ENCODE measurements around the gene RIOK3.

DNA sequence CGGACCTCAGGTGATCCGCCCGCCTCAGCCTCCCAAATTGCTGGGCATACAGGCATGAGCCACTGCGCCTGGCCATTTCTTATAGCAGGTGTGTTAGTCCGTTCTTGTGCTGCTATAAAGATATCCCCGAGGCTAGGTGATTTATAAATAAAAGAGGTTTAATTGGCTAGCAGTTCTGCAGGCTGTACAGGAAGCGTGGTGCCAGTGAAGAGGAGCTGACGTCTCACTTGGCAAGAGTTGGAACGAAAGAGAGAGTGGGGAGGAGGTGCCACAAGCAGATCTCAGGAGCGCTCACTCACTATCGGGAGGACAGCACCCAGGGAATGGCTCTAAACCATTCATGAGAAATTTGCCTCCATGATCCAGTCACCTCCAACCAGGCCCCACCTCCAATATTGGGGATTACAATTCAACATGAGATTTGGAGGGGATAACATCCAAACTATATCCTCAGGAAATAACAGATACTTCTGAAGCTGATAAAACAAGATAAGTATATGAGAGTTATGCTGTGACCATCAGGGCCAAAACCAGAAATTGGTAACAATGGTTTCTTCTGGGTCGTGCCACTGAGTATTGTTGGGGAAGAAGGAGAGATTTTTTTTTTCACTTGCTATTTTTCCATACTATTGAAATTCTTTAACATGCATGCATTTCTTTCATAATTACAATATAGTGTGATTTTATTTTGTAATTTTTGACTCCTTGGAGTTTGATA is 42.8 kb downstream of the RIOK3 start:
- TF ChIP-seq CHD1 (IDR thresholded peaks at IDR 0.05; ENCODE audit: low read depth, low read length) (no peak), MXI1 (IDR thresholded peaks at IDR 0.05; ENCODE audit: borderline replicate concordance, low read depth, low read length) (no peak), POLR2A (IDR thresholded peaks at IDR 0.05; ENCODE audit: low read depth, low read length) (no peak)
- TF ChIP-seq, protein P1, sequence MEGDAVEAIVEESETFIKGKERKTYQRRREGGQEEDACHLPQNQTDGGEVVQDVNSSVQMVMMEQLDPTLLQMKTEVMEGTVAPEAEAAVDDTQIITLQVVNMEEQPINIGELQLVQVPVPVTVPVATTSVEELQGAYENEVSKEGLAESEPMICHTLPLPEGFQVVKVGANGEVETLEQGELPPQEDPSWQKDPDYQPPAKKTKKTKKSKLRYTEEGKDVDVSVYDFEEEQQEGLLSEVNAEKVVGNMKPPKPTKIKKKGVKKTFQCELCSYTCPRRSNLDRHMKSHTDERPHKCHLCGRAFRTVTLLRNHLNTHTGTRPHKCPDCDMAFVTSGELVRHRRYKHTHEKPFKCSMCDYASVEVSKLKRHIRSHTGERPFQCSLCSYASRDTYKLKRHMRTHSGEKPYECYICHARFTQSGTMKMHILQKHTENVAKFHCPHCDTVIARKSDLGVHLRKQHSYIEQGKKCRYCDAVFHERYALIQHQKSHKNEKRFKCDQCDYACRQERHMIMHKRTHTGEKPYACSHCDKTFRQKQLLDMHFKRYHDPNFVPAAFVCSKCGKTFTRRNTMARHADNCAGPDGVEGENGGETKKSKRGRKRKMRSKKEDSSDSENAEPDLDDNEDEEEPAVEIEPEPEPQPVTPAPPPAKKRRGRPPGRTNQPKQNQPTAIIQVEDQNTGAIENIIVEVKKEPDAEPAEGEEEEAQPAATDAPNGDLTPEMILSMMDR (conservative IDR thresholded peaks at IDR 0.05; ENCODE audit: low read depth, low read length) = no peak
